ENCODE results near the gene JAM3. TPM values are rescaled to one million over a fixed set of nuclear protein-coding genes. Genes with fewer than 3 reads are reported as not detected.

JAM3 gene
- total and polyA plus RNA-seq, 2 of the 4 experiments (the other 2 are of a cell fraction) = 38.0 to 71.5 TPM

DNA sequence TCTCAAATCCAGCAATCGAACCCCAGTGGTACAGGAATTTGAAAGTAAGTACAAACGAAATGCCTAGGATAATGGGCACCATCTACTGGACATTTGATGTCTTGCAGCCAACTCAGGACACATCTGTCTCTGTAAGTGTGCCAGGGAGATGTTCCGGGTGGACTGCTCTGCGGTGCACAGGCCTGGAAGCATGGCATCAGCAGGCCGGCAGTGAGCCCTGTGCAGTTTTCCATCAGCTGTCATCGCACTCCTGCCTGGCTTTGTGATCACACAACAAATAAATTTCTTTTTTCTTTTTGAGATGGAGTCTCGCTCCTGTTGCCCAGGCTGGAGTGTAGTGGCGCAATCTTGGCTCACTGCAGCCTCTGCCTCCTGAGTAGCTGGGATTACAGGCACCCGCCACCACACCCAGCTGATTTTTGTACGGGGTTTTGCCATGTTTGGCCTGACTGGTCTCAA lies 71.0 kb downstream of the JAM3 start:
- H2BK5ac ChIP-seq (ENCODE audit: low read depth, low read length, poor library complexity, severe bottlenecking) = no peak overlapping the region
- H3K27ac ChIP-seq (ENCODE audit: insufficient read depth, low read length) = no peak overlapping the region
- POLR2A ChIA-PET (ENCODE audit: unreplicated experiment) = no interaction called here
- no peak overlapping the region for H3K56ac ChIP-seq (ENCODE audit: extremely low read depth, insufficient read depth, low read length)
- no peak overlapping the region for H3K18ac ChIP-seq (ENCODE audit: low read depth, low read length)
- CTCF ChIA-PET = interaction anchor here (1.3 to 1.5 kb wide), 2 partner anchors 86 to 88 kb away, joined by 4 to 6 read pairs; no protein-coding TSS in a partner anchor
- H3K23ac ChIP-seq (ENCODE audit: low read depth, low read length) = no peak overlapping the region
- H2AK9ac ChIP-seq (replicated peaks; ENCODE audit: low read depth, low read length, poor library complexity) = no peak overlapping the region
- no TSS peak for BruUV-seq (replicated peaks)
- H2BK120ac ChIP-seq (ENCODE audit: low read depth, low read length) = no peak overlapping the region
- H4K20me1 ChIP-seq (ENCODE audit: insufficient read depth, low read length) = peaks cover 3% of the 10 kb centered on the region; the same call in 1 of the 2 replicates
- DNase-seq (peak; percentile 83), ATAC-seq (ENCODE audit: low read depth) (peak; percentile 96)
- no peak overlapping the region for H4K5ac ChIP-seq (ENCODE audit: low read depth, low read length)
- peak overlapping the region; percentile 62; the same call in 1 of the 2 replicates for H3K4me2 ChIP-seq (ENCODE audit: low read depth, low read length)
- no peaks in the 10 kb centered on the region for H3K9me1 ChIP-seq (ENCODE audit: insufficient read depth, low read length)
- H2BK20ac ChIP-seq (ENCODE audit: low read depth, low read length) = no peak overlapping the region
- TF ChIP-seq SMC3 (IDR thresholded peaks at IDR 0.05; ENCODE audit: low read depth, low read length) (peak; percentile 96), CEBPB (IDR thresholded peaks at IDR 0.05; ENCODE audit: low read depth, low read length) (peak; percentile 2; the same call in 1 of the 2 replicates), MAZ (IDR thresholded peaks at IDR 0.05; ENCODE audit: borderline replicate concordance, low read depth, low read length) (no peak), NFE2L2 (IDR thresholded peaks at IDR 0.05; ENCODE audit: low read depth, low read length) (no peak), CHD1 (IDR thresholded peaks at IDR 0.05; ENCODE audit: low read depth, low read length) (no peak), POLR2A (IDR thresholded peaks at IDR 0.05; ENCODE audit: low read depth, low read length) (no peak), RAD21 (IDR thresholded peaks at IDR 0.05; ENCODE audit: low read length) (peak; percentile 92)
- TF ChIP-seq, protein P1, sequence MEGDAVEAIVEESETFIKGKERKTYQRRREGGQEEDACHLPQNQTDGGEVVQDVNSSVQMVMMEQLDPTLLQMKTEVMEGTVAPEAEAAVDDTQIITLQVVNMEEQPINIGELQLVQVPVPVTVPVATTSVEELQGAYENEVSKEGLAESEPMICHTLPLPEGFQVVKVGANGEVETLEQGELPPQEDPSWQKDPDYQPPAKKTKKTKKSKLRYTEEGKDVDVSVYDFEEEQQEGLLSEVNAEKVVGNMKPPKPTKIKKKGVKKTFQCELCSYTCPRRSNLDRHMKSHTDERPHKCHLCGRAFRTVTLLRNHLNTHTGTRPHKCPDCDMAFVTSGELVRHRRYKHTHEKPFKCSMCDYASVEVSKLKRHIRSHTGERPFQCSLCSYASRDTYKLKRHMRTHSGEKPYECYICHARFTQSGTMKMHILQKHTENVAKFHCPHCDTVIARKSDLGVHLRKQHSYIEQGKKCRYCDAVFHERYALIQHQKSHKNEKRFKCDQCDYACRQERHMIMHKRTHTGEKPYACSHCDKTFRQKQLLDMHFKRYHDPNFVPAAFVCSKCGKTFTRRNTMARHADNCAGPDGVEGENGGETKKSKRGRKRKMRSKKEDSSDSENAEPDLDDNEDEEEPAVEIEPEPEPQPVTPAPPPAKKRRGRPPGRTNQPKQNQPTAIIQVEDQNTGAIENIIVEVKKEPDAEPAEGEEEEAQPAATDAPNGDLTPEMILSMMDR (conservative IDR thresholded peaks at IDR 0.05; ENCODE audit: low read depth, low read length) = peak; percentile 91
- TF ChIP-seq, protein P2, sequence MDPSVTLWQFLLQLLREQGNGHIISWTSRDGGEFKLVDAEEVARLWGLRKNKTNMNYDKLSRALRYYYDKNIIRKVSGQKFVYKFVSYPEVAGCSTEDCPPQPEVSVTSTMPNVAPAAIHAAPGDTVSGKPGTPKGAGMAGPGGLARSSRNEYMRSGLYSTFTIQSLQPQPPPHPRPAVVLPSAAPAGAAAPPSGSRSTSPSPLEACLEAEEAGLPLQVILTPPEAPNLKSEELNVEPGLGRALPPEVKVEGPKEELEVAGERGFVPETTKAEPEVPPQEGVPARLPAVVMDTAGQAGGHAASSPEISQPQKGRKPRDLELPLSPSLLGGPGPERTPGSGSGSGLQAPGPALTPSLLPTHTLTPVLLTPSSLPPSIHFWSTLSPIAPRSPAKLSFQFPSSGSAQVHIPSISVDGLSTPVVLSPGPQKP (IDR thresholded peaks at IDR 0.05; ENCODE audit: borderline replicate concordance, low read depth, low read length) = no peak
- no peak overlapping the region for H3K14ac ChIP-seq (replicated peaks; ENCODE audit: low read depth, low read length)
- in situ Hi-C loops (cut with MboI; ENCODE audit: low sequenced_read_pairs) = loop anchor here (5.0 to 10.0 kb wide), 2 partner anchors 93 to 215 kb away; no protein-coding TSS in a partner anchor
- H3K79me1 ChIP-seq (ENCODE audit: low read depth in 1 of 2, low read length in 2 of 2) = peaks cover 3 to 15% of the 10 kb centered on the region in 2 experiments; a peak in 3 of 4 replicates
- H2AK5ac ChIP-seq (ENCODE audit: low read depth, low read length) = no peak overlapping the region
- 10% methylated on average over 2 of the region's 10 CpGs; no CpG with 5 or more reads in 1 of the 2 experiments for WGBS, 2 experiments (ENCODE audit: extremely low coverage in 2 of 2, insufficient read length in 1 of 2)
- H4K8ac ChIP-seq (ENCODE audit: low read depth in 2 of 2, low read length in 2 of 2) = no peak overlapping the region
- H2AFZ ChIP-seq (replicated peaks; ENCODE audit: low read length, poor library complexity) = peak overlapping the region; percentile 65
- dilution Hi-C loops (cut with HindIII; ENCODE audit: low sequenced_read_pairs, unreplicated experiment) = no loop called here
- no peak overlapping the region for H4K91ac ChIP-seq (ENCODE audit: insufficient read depth, low read depth, low read length)
- intact Hi-C loops (cut with micrococcal nuclease) = loop anchor here (1.0 kb wide), 2 partner anchors 90 to 213 kb away; no protein-coding TSS in a partner anchor
- no peak overlapping the region for H3K4ac ChIP-seq (ENCODE audit: low read depth, low read length)
- H3K27me3 ChIP-seq (ENCODE audit: control insufficient read depth, insufficient read depth, low read length) = no peaks in the 10 kb centered on the region
- H3K4me3 ChIP-seq (ENCODE audit: insufficient read depth, low read depth, low read length) = no peak overlapping the region
- peaks cover 7% of the 10 kb centered on the region for H3K36me3 ChIP-seq (ENCODE audit: control insufficient read depth, insufficient read depth, low read length)
- no peaks in the 10 kb centered on the region for H3K4me1 ChIP-seq (ENCODE audit: control insufficient read depth, insufficient read depth, low read length)
- H2BK15ac ChIP-seq (ENCODE audit: low read depth, low read length) = no peak overlapping the region
- H3K9me3 ChIP-seq (ENCODE audit: control insufficient read depth, insufficient read depth, low read length) = no peaks in the 10 kb centered on the region
- no peak overlapping the region for H3K9ac ChIP-seq (ENCODE audit: low read depth, low read length)
